Endothelial cell of umbilical vein (primary cell): ENCODE results near the gene CCDC7. TPM values are rescaled to one million over a fixed set of nuclear protein-coding genes. Genes with fewer than 3 reads are reported as not detected.

Experiments used
- BruUV-seq: library from RNA; stranded (reverse); fragments of 400-500 nt; replicated peaks from 2 replicates; lab custom pipeline; 2021; lab: Mats Ljungman, UMichigan
- CTCF ChIA-PET: fragments of 300-600, 350-600 bp; sonication (Branson Sonifier 250); formaldehyde crosslinking; loops from one replicate; lab custom pipeline; 2021; ENCODE audit warnings: antibody characterized with exemption, inconsistent platforms; lab: Charles Lee
- POLR2A ChIA-PET: fragments of 300-600, 350-600 bp; sonication (Branson Sonifier 250); formaldehyde crosslinking; loops from one replicate; lab custom pipeline; 2021; ENCODE audit warnings: antibody characterized with exemption, inconsistent platforms; lab: Charles Lee
- DNase-seq: peaks from one replicate; pipeline ENCODE4 v3.0.0-alpha.2; 2011; ENCODE audit warnings: low read depth, low spot score
- FAIRE-seq: peaks from 2 replicates; lab custom pipeline; 2011; peaks lifted over from hg19 to GRCh38; lab: Jason Lieb, UNC
- H2AFZ ChIP-seq: 2 replicates; pipeline ENCODE4 v1.6.0; 2012; ENCODE audit warnings: low read depth, low read length, control low read depth, inconsistent platforms
- H3K27ac ChIP-seq: 2 replicates; pipeline ENCODE4 v1.5.1; 2011; ENCODE audit warnings: low read depth, mild to moderate bottlenecking, control low read depth, low read length, moderate library complexity; ENCODE audit not compliant: insufficient read depth
- H3K27me3 ChIP-seq, 2 experiments: 2 replicates each; pipeline versions ENCODE4 v1.6.0 to v1.6.1; 2011; ENCODE audit warnings: low read length in 2 of 2, mixed read lengths in 1 of 2; ENCODE audit not compliant: control insufficient read depth in 2 of 2, insufficient read depth in 2 of 2
- H3K36me3 ChIP-seq, 2 experiments: 2 replicates in 1 of 2; 3 replicates in 1 of 2; pipeline ENCODE4 v1.5.1; 2011; ENCODE audit warnings: low read length in 2 of 2, mild to moderate bottlenecking in 1 of 2, moderate library complexity in 1 of 2; ENCODE audit not compliant: control insufficient read depth in 2 of 2, insufficient read depth in 2 of 2; ENCODE audit errors: extremely low read depth in 1 of 2
- H3K4me1 ChIP-seq: 3 replicates; pipeline ENCODE4 v1.5.1; 2011; ENCODE audit warnings: mild to moderate bottlenecking, low read length; ENCODE audit not compliant: control insufficient read depth, insufficient read depth; ENCODE audit errors: extremely low read depth
- H3K4me2 ChIP-seq: 2 replicates; pipeline ENCODE4 v1.6.1; 2011; ENCODE audit warnings: low read length, control low read depth, mixed read lengths; ENCODE audit not compliant: insufficient read depth
- H3K4me3 ChIP-seq, 3 experiments: fragments of 200-600 bp in 1 of 3; sonication (generic), shearing (Covaris generic) in 1 of 3; replicated peaks in 1 of 3; 2 replicates each; pipeline ENCODE4 v1.5.1; 2011 to 2016; ENCODE audit warnings: control low read depth in 3 of 3, low read length in 3 of 3, mild to moderate bottlenecking in 2 of 3, inconsistent platforms in 1 of 3, low read depth in 1 of 3, moderate library complexity in 1 of 3; ENCODE audit not compliant: insufficient read depth in 1 of 3
- H3K79me2 ChIP-seq: 2 replicates; pipeline ENCODE4 v1.6.0; 2012; ENCODE audit warnings: low read length, inconsistent platforms; ENCODE audit not compliant: control insufficient read depth, insufficient read depth
- H3K9ac ChIP-seq: replicated peaks from 2 replicates; pipeline ENCODE3; 2011; ENCODE audit warnings: low read length, control low read depth; ENCODE audit not compliant: insufficient read depth; ENCODE audit errors: extremely low read depth
- H3K9me1 ChIP-seq: replicated peaks from 3 replicates; pipeline ENCODE4 v1.6.0; 2011; ENCODE audit warnings: mild to moderate bottlenecking, low read length; ENCODE audit not compliant: control insufficient read depth, insufficient read depth; ENCODE audit errors: extremely low read depth
- H3K9me3 ChIP-seq: replicated peaks from 2 replicates; pipeline ENCODE4 v1.5.1; 2012; ENCODE audit warnings: low read length, inconsistent platforms; ENCODE audit not compliant: control insufficient read depth, insufficient read depth
- H4K20me1 ChIP-seq: replicated peaks from 2 replicates; pipeline ENCODE3; 2011; ENCODE audit warnings: mild to moderate bottlenecking, low read length; ENCODE audit not compliant: control insufficient read depth, insufficient read depth; ENCODE audit errors: extremely low read depth
- CTCF ChIP-seq, 2 donors: IDR thresholded peaks; 1 replicate in 1 of 2; 2 replicates in 1 of 2; pipeline ENCODE4 v1.5.1; 2011; ENCODE audit warnings: low read length in 2 of 2, mild to moderate bottlenecking in 2 of 2, moderate library complexity in 2 of 2, control low read depth in 1 of 2, inconsistent platforms in 1 of 2, low read depth in 1 of 2; ENCODE audit not compliant: insufficient read depth in 1 of 2; ENCODE audit errors: extremely low read depth in 1 of 2
- EZH2 ChIP-seq: IDR thresholded peaks from 2 replicates; pipeline ENCODE4 v1.6.1; 2012; ENCODE audit warnings: borderline replicate concordance, low read depth, mild to moderate bottlenecking, moderate library complexity, low read length, inconsistent platforms; ENCODE audit not compliant: severe bottlenecking
- FOS ChIP-seq: IDR thresholded peaks from 2 replicates; pipeline ENCODE4 v1.6.1; 2011; ENCODE audit warnings: mild to moderate bottlenecking, low read length, moderate library complexity, borderline replicate concordance; ENCODE audit not compliant: insufficient read depth
- GATA2 ChIP-seq: IDR thresholded peaks from 2 replicates; pipeline ENCODE4 v1.7.0; 2011; ENCODE audit warnings: low read depth, mild to moderate bottlenecking, moderate library complexity, mixed read lengths, low read length; ENCODE audit not compliant: insufficient read length, insufficient read depth
- JUN ChIP-seq: IDR thresholded peaks from 2 replicates; pipeline ENCODE4 v1.6.1; 2011; ENCODE audit warnings: borderline replicate concordance, low read depth; ENCODE audit not compliant: insufficient read length, insufficient read depth
- MAX ChIP-seq: IDR thresholded peaks from 2 replicates; pipeline ENCODE4 v1.6.1; 2011; ENCODE audit not compliant: insufficient read depth, insufficient read length
- MYC ChIP-seq: IDR thresholded peaks from one replicate; pipeline ENCODE4 v1.6.1; 2011; ENCODE audit warnings: mild to moderate bottlenecking, low read depth, low read length
- POLR2A ChIP-seq: IDR thresholded peaks from 2 replicates; pipeline ENCODE4 v1.6.1; 2012; ENCODE audit warnings: low read depth, mild to moderate bottlenecking, control low read depth, low read length
- POLR2AphosphoS5 ChIP-seq: IDR thresholded peaks from 2 replicates; pipeline ENCODE4 v1.6.1; 2012; ENCODE audit warnings: low read depth, mild to moderate bottlenecking, control low read depth, low read length, moderate library complexity; ENCODE audit not compliant: insufficient read depth
- dilution Hi-C: fragments of 300-500 bp; cut with MboI; formaldehyde crosslinking; loops from one replicate; pipeline ENCODE4 v1.15.0; 2019; ENCODE audit warnings: low sequenced_read_pairs; ENCODE audit not compliant: extremely low pct_ligation_motif_present
- intact Hi-C: fragments of 100-400 bp; cut with micrococcal nuclease; formaldehyde crosslinking; loops from one replicate; pipeline ENCODE4 v1.10.0; 2022
- polyA plus RNA-seq, 4 experiments: library from polyadenylated mRNA; depleted of rRNA in 3 of 4; stranded (reverse) in 3 of 4; unstranded in 1 of 4; fragments of >200 nt; gene quantifications; 2 replicates each; pipeline versions ENCODE4 v1.2.1 to v1.2.3, GENCODE V29; 2011 to 2012; ENCODE audit warnings: missing spikeins in 1 of 4
- total RNA-seq: library from RNA; stranded (reverse); gene quantifications from 2 replicates; pipeline ENCODE4 v1.2.3, GENCODE V29; 2021

Gene CCDC7
- total and polyA plus RNA-seq, 2 donors (not counting 3 experiments of a cell fraction or from before 2014, with no cell fraction given): 0.35 to 8.2 TPM

- ChIA-PET CTCF (interaction anchor here (1.1 to 1.4 kb wide), 2 partner anchors 78 to 221 kb away, joined by 3 to 6 read pairs; no protein-coding TSS in a partner anchor), POLR2A (no interaction called here)
- Histone ChIP-seq H3K4me1 (no peaks in the 10 kb centered on the region), H3K9me1 (no peaks in the 10 kb centered on the region), H3K27ac (no peak overlapping the region), H3K27me3 (no peaks in the 10 kb centered on the region), H3K4me3 (no peak overlapping the region), H3K4me2 (no peak overlapping the region), H3K9ac (no peak overlapping the region), H2AFZ (no peak overlapping the region), H4K20me1 (no peaks in the 10 kb centered on the region), H3K36me3 (no peaks in the 10 kb centered on the region), H3K79me2 (no peaks in the 10 kb centered on the region), H3K9me3 (no peaks in the 10 kb centered on the region)
- no peak for DNase-seq
- no peak for FAIRE-seq
- dilution Hi-C loops (no loop called here), intact Hi-C loops (no loop called here)
- BruUV-seq: no TSS peak
- no peak for TF ChIP-seq MAX
- TF ChIP-seq GATA2: no peak
- TF ChIP-seq JUN: no peak
- TF ChIP-seq POLR2AphosphoS5: no peak
- TF ChIP-seq CTCF (IDR thresholded peaks at IDR 0.05; ENCODE audit: extremely low read depth in 1 of 2, insufficient read depth in 1 of 2, low read depth in 1 of 2, low read length in 2 of 2): no peak
- TF ChIP-seq POLR2A: no peak
- TF ChIP-seq EZH2: no peak
- TF ChIP-seq FOS: no peak
- no peak for TF ChIP-seq MYC
Measured at GRCh38 chr10:32787690-32788284, 341.8 kb downstream of the CCDC7 start.
